Measurements from ENCODE around the gene IFT122. TPM values are rescaled to one million over a fixed set of nuclear protein-coding genes. Genes with fewer than 3 reads are reported as not detected.
"Not testable (repeated sequence)": the region's sequence is repeated elsewhere in the genome, so short reads cannot be mapped to it uniquely, and the experiment has no call there.

IFT122 gene
- total and polyA plus RNA-seq, 7 donors = 4.2 to 21.4 (median 15.8) TPM

GRCh38 chr3:129481766-129482332 lies 41.8 kb downstream of the IFT122 start:
- peak overlapping the region in 1 of 4 donors; percentile 56 for H3K27ac ChIP-seq
- intact Hi-C loops (cut with DNase I) = no loop called here
- H3K4me1 ChIP-seq = peaks cover 0 to 18% (median 2%) of the 10 kb centered on the region in 4 donors
- no peak overlapping the region for H3K4me3 ChIP-seq
- H3K27me3 ChIP-seq = no peaks in the 10 kb centered on the region
- TF ChIP-seq CTCF (IDR thresholded peaks at IDR 0.05) (no peak), POLR2AphosphoS5 (IDR thresholded peaks at IDR 0.05) (no peak), POLR2A (IDR thresholded peaks at IDR 0.05) (no peak), EP300 (IDR thresholded peaks at IDR 0.05) (no peak)
- H3K9me3 ChIP-seq = no peaks in the 10 kb centered on the region
- DNase-seq = peak; percentile 82
- 70 to 87% methylated on average over 12 of the region's 12 CpGs for WGBS, 2 donors
- H3K36me3 ChIP-seq = peaks cover 5 to 81% (median 34%) of the 10 kb centered on the region in 4 donors

- H3K27me3 ChIP-seq = no peaks in the 10 kb centered on the region
- H3K36me3 ChIP-seq = peaks cover 5 to 80% (median 28%) of the 10 kb centered on the region in 4 donors
- intact Hi-C loops (cut with DNase I) = no loop called here
- DNase-seq = no peak
- no peak overlapping the region for H3K27ac ChIP-seq
- WGBS, 2 donors = 80 to 85% methylated on average over 1 of the region's 1 CpG
- no peak overlapping the region for H3K4me3 ChIP-seq
- H3K4me1 ChIP-seq = peaks cover 0 to 18% (median 2%) of the 10 kb centered on the region in 4 donors
- TF ChIP-seq EP300 (IDR thresholded peaks at IDR 0.05) = no peak
- TF ChIP-seq POLR2AphosphoS5 (IDR thresholded peaks at IDR 0.05) = no peak
- TF ChIP-seq POLR2A (IDR thresholded peaks at IDR 0.05) = no peak
- TF ChIP-seq CTCF (IDR thresholded peaks at IDR 0.05) = no peak
- H3K9me3 ChIP-seq = no peaks in the 10 kb centered on the region
These were observed 42.7 kb downstream of the IFT122 start for GRCh38 chr3:129482721-129483120.

- no peaks in the 10 kb centered on the region for H3K27me3 ChIP-seq
- peaks cover 0 to 18% (median 2%) of the 10 kb centered on the region in 4 donors for H3K4me1 ChIP-seq
- 92 to 95% methylated on average over 8 of the region's 8 CpGs for WGBS, 2 donors
- DNase-seq = no peak
- TF ChIP-seq EP300 (IDR thresholded peaks at IDR 0.05) = no peak
- TF ChIP-seq POLR2A (IDR thresholded peaks at IDR 0.05) = no peak
- no peak for TF ChIP-seq CTCF (IDR thresholded peaks at IDR 0.05)
- no peak for TF ChIP-seq POLR2AphosphoS5 (IDR thresholded peaks at IDR 0.05)
- intact Hi-C loops (cut with DNase I) = no loop called here
- H3K36me3 ChIP-seq = peaks cover 5 to 75% (median 21%) of the 10 kb centered on the region in 4 donors
- H3K9me3 ChIP-seq = no peaks in the 10 kb centered on the region
- H3K4me3 ChIP-seq = no peak overlapping the region
- H3K27ac ChIP-seq = no peak overlapping the region
These were observed 43.8 kb downstream of the IFT122 start for GRCh38 chr3:129483870-129484269.

GRCh38 chr3:129485146-129485545 lies 45.1 kb downstream of the IFT122 start:
- 89 to 96% methylated on average over 6 of the region's 6 CpGs for WGBS, 2 donors
- H3K9me3 ChIP-seq; H3K27me3 ChIP-seq; intact Hi-C loops (cut with DNase I); H3K4me3 ChIP-seq: not testable (repeated sequence)
- Histone ChIP-seq H3K27ac (peak overlapping the region in 3 of 4 donors; percentile 50 to 66 (median 66)), H3K36me3 (peaks cover 0 to 62% (median 11%) of the 10 kb centered on the region in 4 donors), H3K4me1 (peaks cover 0 to 18% (median 2%) of the 10 kb centered on the region in 4 donors)
- peak; percentile 25 for DNase-seq

- WGBS, 2 donors = 82% methylated on average over 11 of the region's 11 CpGs
- Histone ChIP-seq H3K36me3 (peaks cover 0 to 55% (median 8%) of the 10 kb centered on the region in 4 donors), H3K27ac (peak overlapping the region in 3 of 4 donors; percentile 50 to 66 (median 66)), H3K4me3 (no peak overlapping the region), H3K27me3 (no peaks in the 10 kb centered on the region), H3K9me3 (no peaks in the 10 kb centered on the region), H3K4me1 (peaks cover 0 to 25% (median 8%) of the 10 kb centered on the region in 4 donors)
- intact Hi-C loops (cut with DNase I) = no loop called here
- TF ChIP-seq POLR2AphosphoS5 (IDR thresholded peaks at IDR 0.05) (peak in 3 of 4 donors; percentile 9 to 52 (median 40)), POLR2A (IDR thresholded peaks at IDR 0.05) (no peak)
- DNase-seq = peak; percentile 92
These were observed 46.0 kb downstream of the IFT122 start for GRCh38 chr3:129485721-129486663.
